ENCODE measurements around the gene B3GAT2. TPM values are rescaled to one million over a fixed set of nuclear protein-coding genes. Genes with fewer than 3 reads are reported as not detected.

Gene B3GAT2
- polyA plus RNA-seq, 2 of the 4 experiments (the other 2 are of a cell fraction), result 0.05 to 0.10 TPM

DNA sequence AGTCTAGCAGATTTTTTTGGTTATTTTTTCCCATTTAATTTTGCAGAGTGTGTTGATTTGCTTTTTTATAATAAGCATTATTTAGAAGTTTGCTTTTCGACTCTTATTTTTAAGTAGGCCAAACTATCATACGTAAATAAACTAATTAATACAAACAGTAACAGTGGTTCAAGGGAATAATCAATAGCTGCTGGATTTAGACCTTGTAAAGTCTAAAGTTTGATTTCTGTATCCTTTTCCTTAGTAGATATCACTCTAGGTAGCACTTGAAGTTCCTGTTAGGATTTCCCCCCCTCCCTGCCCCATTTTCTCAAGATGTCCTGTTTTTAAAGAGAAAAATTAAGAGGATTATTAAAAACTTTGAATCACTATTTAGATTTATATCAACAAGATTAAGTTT, 136.1 kb downstream of the B3GAT2 start (continued):
- no peak for TF ChIP-seq RFX5 (IDR thresholded peaks at IDR 0.05)
- no peak for TF ChIP-seq ZFP36 (IDR thresholded peaks at IDR 0.05; ENCODE audit: borderline replicate concordance, partially characterized antibody)
- TF ChIP-seq CHD2 (IDR thresholded peaks at IDR 0.05; ENCODE audit: low read length, partially characterized antibody), result no peak

DNA sequence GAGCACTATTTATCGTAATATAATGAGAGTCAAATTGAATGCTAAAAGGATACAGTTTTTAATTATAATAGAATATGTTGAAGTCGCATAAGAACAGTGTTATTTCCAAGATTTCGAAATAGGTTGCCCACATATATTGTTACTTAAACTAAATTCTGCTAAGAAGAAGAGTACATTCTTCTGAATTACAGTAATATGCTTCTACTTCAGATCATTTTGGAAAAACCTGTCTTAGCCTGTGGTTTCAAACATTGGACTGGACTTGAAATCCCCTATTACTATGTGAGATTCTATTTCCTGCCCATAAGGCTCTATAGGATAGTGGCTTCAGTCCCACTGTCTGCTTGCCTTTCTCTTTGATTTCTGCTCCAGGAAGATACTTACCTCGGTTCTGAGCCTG, 137.2 kb downstream of the B3GAT2 start:
- no peak for ATAC-seq
- CTCF ChIA-PET, result interaction anchor here (0.8 kb wide), 1 partner anchor 64 kb away, joined by 3 read pairs; no protein-coding TSS in a partner anchor
- Histone ChIP-seq H3K4me1 (no peaks in the 10 kb centered on the region), H3K4me3 (no peak overlapping the region), H3K4me2 (no peak overlapping the region), H3K27ac (no peak overlapping the region), H3K9me3 (no peaks in the 10 kb centered on the region)
- WGBS (ENCODE audit: missing lambda C conversion rate), result 84% methylated on average over 4 of the region's 4 CpGs
- DNase-seq (ENCODE audit: low read depth in 1 of 2, low spot score in 1 of 2), result no peak
- TF ChIP-seq FOSL2 (IDR thresholded peaks at IDR 0.05) (no peak), FOSL2 (CRISPR knock-in tag; IDR thresholded peaks at IDR 0.05) (no peak), KDM5A (IDR thresholded peaks at IDR 0.05) (no peak), TP53 (CRISPR knock-in tag; IDR thresholded peaks at IDR 0.05) (no peak), TFCP2L1 (CRISPR knock-in tag; IDR thresholded peaks at IDR 0.05) (no peak), RNF2 (IDR thresholded peaks at IDR 0.05; ENCODE audit: borderline replicate concordance, low read depth) (no peak), EHF (CRISPR knock-in tag; IDR thresholded peaks at IDR 0.05) (no peak), POLR2AphosphoS2 (conservative IDR thresholded peaks at IDR 0.05; ENCODE audit: low read length) (no peak), NR3C1 (IDR thresholded peaks at IDR 0.05) (no peak), SREBF2 (IDR thresholded peaks at IDR 0.05) (no peak), EHMT2 (IDR thresholded peaks at IDR 0.05; ENCODE audit: low read depth) (no peak), CHD4 (IDR thresholded peaks at IDR 0.05; ENCODE audit: borderline replicate concordance) (no peak), GATA3 (IDR thresholded peaks at IDR 0.05; ENCODE audit: borderline replicate concordance) (no peak), HOXB13 (CRISPR knock-in tag; IDR thresholded peaks at IDR 0.05; ENCODE audit: low read depth) (no peak), RFX5 (IDR thresholded peaks at IDR 0.05) (no peak)
- TF ChIP-seq, protein P1, sequence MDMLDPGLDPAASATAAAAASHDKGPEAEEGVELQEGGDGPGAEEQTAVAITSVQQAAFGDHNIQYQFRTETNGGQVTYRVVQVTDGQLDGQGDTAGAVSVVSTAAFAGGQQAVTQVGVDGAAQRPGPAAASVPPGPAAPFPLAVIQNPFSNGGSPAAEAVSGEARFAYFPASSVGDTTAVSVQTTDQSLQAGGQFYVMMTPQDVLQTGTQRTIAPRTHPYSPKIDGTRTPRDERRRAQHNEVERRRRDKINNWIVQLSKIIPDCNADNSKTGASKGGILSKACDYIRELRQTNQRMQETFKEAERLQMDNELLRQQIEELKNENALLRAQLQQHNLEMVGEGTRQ (IDR thresholded peaks at IDR 0.05), result no peak
- TF ChIP-seq, protein P2, sequence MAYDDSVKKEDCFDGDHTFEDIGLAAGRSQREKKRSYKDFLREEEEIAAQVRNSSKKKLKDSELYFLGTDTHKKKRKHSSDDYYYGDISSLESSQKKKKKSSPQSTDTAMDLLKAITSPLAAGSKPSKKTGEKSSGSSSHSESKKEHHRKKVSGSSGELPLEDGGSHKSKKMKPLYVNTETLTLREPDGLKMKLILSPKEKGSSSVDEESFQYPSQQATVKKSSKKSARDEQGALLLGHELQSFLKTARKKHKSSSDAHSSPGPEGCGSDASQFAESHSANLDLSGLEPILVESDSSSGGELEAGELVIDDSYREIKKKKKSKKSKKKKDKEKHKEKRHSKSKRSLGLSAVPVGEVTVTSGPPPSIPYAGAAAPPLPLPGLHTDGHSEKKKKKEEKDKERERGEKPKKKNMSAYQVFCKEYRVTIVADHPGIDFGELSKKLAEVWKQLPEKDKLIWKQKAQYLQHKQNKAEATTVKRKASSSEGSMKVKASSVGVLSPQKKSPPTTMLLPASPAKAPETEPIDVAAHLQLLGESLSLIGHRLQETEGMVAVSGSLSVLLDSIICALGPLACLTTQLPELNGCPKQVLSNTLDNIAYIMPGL (CRISPR knock-in tag; IDR thresholded peaks at IDR 0.05; ENCODE audit: borderline replicate concordance), result no peak
- no peak for FAIRE-seq
- POLR2A ChIA-PET, result no interaction called here

DNA sequence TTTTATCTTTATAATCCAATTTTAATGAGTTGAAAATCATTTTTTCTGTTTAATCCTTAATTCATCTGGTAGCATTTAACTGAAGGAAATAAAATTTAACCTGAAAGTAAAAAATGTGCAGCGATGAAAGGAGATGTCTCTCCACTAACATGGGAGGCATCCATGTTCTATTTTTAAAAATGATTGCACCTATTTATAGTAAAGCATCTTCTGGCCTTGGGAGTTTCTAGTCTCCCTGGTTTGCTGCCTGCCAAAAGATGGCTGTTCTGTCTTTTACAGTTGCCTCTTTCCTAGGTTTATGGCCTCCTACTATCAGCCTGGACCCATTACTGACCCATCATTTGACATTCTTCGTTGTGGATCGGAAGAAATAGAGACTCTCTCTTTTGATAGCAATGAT, 143.0 kb downstream of the B3GAT2 start:
- ATAC-seq (no peak), DNase-seq (ENCODE audit: low read depth in 1 of 2, low spot score in 1 of 2) (no peak), FAIRE-seq (no peak)
- no peak overlapping the region for H3K27ac ChIP-seq
- H3K4me2 ChIP-seq, result no peak overlapping the region
- WGBS (ENCODE audit: missing lambda C conversion rate), result 57% methylated on average over 3 of the region's 3 CpGs
- ChIA-PET CTCF (interaction anchor here (1.0 kb wide), 1 partner anchor 10 kb away, joined by 3 read pairs; no protein-coding TSS in a partner anchor), POLR2A (no interaction called here)
- no peaks in the 10 kb centered on the region for H3K9me3 ChIP-seq
- no peak overlapping the region for H3K4me3 ChIP-seq
- TF ChIP-seq, protein P3, sequence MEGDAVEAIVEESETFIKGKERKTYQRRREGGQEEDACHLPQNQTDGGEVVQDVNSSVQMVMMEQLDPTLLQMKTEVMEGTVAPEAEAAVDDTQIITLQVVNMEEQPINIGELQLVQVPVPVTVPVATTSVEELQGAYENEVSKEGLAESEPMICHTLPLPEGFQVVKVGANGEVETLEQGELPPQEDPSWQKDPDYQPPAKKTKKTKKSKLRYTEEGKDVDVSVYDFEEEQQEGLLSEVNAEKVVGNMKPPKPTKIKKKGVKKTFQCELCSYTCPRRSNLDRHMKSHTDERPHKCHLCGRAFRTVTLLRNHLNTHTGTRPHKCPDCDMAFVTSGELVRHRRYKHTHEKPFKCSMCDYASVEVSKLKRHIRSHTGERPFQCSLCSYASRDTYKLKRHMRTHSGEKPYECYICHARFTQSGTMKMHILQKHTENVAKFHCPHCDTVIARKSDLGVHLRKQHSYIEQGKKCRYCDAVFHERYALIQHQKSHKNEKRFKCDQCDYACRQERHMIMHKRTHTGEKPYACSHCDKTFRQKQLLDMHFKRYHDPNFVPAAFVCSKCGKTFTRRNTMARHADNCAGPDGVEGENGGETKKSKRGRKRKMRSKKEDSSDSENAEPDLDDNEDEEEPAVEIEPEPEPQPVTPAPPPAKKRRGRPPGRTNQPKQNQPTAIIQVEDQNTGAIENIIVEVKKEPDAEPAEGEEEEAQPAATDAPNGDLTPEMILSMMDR (IDR thresholded peaks at IDR 0.05), result no peak
- TF ChIP-seq EHF (CRISPR knock-in tag; IDR thresholded peaks at IDR 0.05), result no peak
- TF ChIP-seq, protein P4, sequence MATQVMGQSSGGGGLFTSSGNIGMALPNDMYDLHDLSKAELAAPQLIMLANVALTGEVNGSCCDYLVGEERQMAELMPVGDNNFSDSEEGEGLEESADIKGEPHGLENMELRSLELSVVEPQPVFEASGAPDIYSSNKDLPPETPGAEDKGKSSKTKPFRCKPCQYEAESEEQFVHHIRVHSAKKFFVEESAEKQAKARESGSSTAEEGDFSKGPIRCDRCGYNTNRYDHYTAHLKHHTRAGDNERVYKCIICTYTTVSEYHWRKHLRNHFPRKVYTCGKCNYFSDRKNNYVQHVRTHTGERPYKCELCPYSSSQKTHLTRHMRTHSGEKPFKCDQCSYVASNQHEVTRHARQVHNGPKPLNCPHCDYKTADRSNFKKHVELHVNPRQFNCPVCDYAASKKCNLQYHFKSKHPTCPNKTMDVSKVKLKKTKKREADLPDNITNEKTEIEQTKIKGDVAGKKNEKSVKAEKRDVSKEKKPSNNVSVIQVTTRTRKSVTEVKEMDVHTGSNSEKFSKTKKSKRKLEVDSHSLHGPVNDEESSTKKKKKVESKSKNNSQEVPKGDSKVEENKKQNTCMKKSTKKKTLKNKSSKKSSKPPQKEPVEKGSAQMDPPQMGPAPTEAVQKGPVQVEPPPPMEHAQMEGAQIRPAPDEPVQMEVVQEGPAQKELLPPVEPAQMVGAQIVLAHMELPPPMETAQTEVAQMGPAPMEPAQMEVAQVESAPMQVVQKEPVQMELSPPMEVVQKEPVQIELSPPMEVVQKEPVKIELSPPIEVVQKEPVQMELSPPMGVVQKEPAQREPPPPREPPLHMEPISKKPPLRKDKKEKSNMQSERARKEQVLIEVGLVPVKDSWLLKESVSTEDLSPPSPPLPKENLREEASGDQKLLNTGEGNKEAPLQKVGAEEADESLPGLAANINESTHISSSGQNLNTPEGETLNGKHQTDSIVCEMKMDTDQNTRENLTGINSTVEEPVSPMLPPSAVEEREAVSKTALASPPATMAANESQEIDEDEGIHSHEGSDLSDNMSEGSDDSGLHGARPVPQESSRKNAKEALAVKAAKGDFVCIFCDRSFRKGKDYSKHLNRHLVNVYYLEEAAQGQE (IDR thresholded peaks at IDR 0.05), result no peak
- TF ChIP-seq, protein P5, sequence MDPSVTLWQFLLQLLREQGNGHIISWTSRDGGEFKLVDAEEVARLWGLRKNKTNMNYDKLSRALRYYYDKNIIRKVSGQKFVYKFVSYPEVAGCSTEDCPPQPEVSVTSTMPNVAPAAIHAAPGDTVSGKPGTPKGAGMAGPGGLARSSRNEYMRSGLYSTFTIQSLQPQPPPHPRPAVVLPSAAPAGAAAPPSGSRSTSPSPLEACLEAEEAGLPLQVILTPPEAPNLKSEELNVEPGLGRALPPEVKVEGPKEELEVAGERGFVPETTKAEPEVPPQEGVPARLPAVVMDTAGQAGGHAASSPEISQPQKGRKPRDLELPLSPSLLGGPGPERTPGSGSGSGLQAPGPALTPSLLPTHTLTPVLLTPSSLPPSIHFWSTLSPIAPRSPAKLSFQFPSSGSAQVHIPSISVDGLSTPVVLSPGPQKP (IDR thresholded peaks at IDR 0.05; ENCODE audit: low read depth, low read length), result no peak
- TF ChIP-seq POLR2A (IDR thresholded peaks at IDR 0.05; ENCODE audit: low read length), result no peak
- TF ChIP-seq, protein P2 (CRISPR knock-in tag; IDR thresholded peaks at IDR 0.05; ENCODE audit: borderline replicate concordance), result no peak
- no peaks in the 10 kb centered on the region for H3K4me1 ChIP-seq
